Body of pancreas (tissue), 4 donors: ENCODE data around the gene MOGAT3. TPM values are rescaled to one million over a fixed set of nuclear protein-coding genes. Genes with fewer than 3 reads are reported as not detected.

Experiments
- ATAC-seq: fragments of 150-250 bp; one replicate; pipeline ENCODE4 v1.9.1; 2016
- DNase-seq, 4 donors: peaks; one replicate each; pipeline ENCODE4 v3.0.0-alpha.2; 2019
- H3K27ac ChIP-seq, 4 donors: fragments of 200-600 bp; sonication (generic); 1 replicate in 3 of 4; 2 replicates in 1 of 4; pipeline versions ENCODE4 v1.5.1 to v1.6.1; 2016 to 2019; ENCODE audit warnings: mild to moderate bottlenecking in 1 of 4, mixed read lengths in 1 of 4, moderate library complexity in 1 of 4
- H3K27me3 ChIP-seq, 2 donors: fragments of 200-600 bp; sonication (generic); one replicate each; pipeline ENCODE4 v1.6.0; 2016; ENCODE audit warnings: mild to moderate bottlenecking in 1 of 2
- H3K36me3 ChIP-seq, 2 donors: fragments of 200-600 bp; sonication (generic); replicated peaks in 1 of 2; 2 replicates each; pipeline ENCODE4 v1.5.1; 2016; ENCODE audit warnings: low read depth in 2 of 2; ENCODE audit not compliant: insufficient read depth in 1 of 2
- H3K4me1 ChIP-seq: fragments of 200-600 bp; sonication (generic); one replicate; pipeline ENCODE4 v1.6.0; 2016
- H3K4me3 ChIP-seq, 2 donors: fragments of 200-600 bp; sonication (generic); 1 replicate in 1 of 2; 2 replicates in 1 of 2; pipeline ENCODE4 v1.5.1; 2016 to 2019
- H3K9me3 ChIP-seq, 3 donors: fragments of 200-600 bp; sonication (generic); 1 replicate in 2 of 3; 2 replicates in 1 of 3; pipeline ENCODE4 v1.5.1; 2016
- POLR2A ChIP-seq, 3 donors: fragments of 450-650 bp; IDR thresholded peaks; one replicate each; pipeline ENCODE4 v1.6.1; 2016; ENCODE audit warnings: antibody characterized with exemption in 3 of 3, mild to moderate bottlenecking in 2 of 3
- WGBS, 2 donors: methylation state at CpG; one replicate each; pipeline ENCODE4 v1.1.5; 2017; 5-methylcytosine and 5-hydroxymethylcytosine counted together
- intact Hi-C: fragments of 100-400 bp; cut with DNase I; formaldehyde crosslinking; loops from one replicate; pipeline ENCODE4 v1.15.1; 2023
- total RNA-seq, 2 donors: library from RNA; depleted of rRNA; stranded (reverse); fragments of >200 nt; gene quantifications; one replicate each; pipeline ENCODE4 v1.1.0, GENCODE V29; 2016
- TF ChIP-seq, protein P1 (sequence below), 7 experiments: fragments of 450-650 bp in 4 of 7; fragments of 200-600 bp in 3 of 7; sonication (generic) in 3 of 7; IDR thresholded peaks; one replicate each; pipeline ENCODE4 v1.5.1; 2016 to 2019; ENCODE audit warnings: antibody characterized with exemption in 7 of 7

Gene MOGAT3
- total RNA-seq, 2 donors from 2014 or later: not detected

DNA sequence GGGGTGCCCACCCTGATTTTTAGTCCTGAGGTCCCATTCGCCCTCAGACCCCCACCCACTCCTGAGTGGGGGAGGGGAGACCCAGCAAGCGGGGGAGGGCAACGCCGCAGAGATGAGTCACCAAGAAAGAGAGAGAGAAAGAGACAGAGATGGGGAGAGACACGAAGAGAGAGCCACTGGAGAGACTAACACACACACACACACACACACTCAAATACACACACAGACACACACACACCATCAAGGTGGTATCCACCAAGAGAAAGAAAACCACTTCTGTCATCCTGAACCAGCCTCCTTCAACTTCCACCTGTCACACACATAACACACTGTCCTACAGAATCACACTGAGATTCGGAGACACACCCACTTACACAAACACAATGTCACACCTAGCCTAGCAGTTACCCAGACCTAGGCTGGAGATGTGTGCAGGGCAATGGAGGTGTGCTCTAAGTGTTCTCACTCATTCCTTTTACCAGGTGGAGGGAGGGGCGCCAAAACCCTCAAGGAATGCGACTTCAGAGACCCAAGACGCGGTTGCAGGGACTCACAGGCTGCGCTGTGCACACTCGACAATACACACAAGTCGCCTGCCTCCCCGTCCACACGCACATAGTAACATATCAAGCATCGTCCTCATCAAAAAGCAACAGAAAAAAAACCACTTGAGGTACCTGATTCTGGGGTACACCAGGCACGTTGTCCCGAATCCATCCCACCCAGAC, 31.6 kb downstream of the MOGAT3 start:
- Histone ChIP-seq H3K27ac (no peak overlapping the region), H3K27me3 (peaks cover 0 to 66% of the 10 kb centered on the region in 2 donors), H3K4me1 (peaks cover 56% of the 10 kb centered on the region), H3K36me3 (no peaks in the 10 kb centered on the region), H3K4me3 (no peak overlapping the region), H3K9me3 (no peaks in the 10 kb centered on the region)
- intact Hi-C loops: no loop called here
- ATAC-seq (no peak), DNase-seq (no peak)
- no peak for TF ChIP-seq POLR2A (IDR thresholded peaks at IDR 0.05)
- TF ChIP-seq, protein P1, sequence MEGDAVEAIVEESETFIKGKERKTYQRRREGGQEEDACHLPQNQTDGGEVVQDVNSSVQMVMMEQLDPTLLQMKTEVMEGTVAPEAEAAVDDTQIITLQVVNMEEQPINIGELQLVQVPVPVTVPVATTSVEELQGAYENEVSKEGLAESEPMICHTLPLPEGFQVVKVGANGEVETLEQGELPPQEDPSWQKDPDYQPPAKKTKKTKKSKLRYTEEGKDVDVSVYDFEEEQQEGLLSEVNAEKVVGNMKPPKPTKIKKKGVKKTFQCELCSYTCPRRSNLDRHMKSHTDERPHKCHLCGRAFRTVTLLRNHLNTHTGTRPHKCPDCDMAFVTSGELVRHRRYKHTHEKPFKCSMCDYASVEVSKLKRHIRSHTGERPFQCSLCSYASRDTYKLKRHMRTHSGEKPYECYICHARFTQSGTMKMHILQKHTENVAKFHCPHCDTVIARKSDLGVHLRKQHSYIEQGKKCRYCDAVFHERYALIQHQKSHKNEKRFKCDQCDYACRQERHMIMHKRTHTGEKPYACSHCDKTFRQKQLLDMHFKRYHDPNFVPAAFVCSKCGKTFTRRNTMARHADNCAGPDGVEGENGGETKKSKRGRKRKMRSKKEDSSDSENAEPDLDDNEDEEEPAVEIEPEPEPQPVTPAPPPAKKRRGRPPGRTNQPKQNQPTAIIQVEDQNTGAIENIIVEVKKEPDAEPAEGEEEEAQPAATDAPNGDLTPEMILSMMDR (IDR thresholded peaks at IDR 0.05): no peak
- 2 to 4% methylated on average over 10 to 18 of the region's 18 CpGs for WGBS, 2 donors

DNA sequence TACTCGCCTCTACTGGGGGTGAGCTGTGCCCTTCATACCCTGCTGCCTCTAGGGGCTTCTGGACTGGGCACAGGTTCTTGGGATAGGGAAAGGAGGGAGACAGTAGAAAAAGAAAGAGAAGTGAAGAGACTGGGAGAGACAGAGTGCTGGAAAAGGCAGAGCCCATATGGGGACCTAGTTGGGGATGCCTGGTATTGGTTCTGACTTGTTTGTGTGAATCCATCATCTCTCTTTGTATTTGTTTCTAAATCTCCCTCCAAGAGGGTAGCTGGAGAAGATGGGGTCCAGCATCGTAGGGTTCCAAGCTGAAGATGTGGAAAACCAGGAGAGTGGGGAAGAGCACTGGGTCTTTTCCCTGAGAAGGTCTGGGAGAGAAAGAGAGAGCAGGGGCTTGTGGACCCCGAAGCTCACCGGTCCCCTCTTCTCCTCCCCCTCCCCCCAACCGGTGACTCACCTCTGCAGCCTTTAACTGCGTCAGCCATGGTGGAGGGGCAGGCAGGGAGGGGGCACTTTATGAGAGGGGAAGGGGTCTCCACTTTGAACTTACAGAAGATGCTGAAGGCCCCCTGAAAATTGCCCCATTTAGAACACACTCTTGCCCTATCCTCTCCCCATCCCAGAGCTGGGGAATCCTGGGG, 32.3 kb downstream of the MOGAT3 start:
- WGBS, 2 donors: 5 to 7% methylated on average over 6 of the region's 6 CpGs
- Histone ChIP-seq H3K27ac (no peak overlapping the region), H3K4me1 (peaks cover 56% of the 10 kb centered on the region), H3K27me3 (peaks cover 0 to 66% of the 10 kb centered on the region in 2 donors), H3K9me3 (no peaks in the 10 kb centered on the region), H3K36me3 (no peaks in the 10 kb centered on the region), H3K4me3 (no peak overlapping the region)
- intact Hi-C loops: no loop called here
- ATAC-seq: no peak
- TF ChIP-seq, protein P1 (IDR thresholded peaks at IDR 0.05): no peak
- TF ChIP-seq POLR2A (IDR thresholded peaks at IDR 0.05): no peak
- DNase-seq: no peak

DNA sequence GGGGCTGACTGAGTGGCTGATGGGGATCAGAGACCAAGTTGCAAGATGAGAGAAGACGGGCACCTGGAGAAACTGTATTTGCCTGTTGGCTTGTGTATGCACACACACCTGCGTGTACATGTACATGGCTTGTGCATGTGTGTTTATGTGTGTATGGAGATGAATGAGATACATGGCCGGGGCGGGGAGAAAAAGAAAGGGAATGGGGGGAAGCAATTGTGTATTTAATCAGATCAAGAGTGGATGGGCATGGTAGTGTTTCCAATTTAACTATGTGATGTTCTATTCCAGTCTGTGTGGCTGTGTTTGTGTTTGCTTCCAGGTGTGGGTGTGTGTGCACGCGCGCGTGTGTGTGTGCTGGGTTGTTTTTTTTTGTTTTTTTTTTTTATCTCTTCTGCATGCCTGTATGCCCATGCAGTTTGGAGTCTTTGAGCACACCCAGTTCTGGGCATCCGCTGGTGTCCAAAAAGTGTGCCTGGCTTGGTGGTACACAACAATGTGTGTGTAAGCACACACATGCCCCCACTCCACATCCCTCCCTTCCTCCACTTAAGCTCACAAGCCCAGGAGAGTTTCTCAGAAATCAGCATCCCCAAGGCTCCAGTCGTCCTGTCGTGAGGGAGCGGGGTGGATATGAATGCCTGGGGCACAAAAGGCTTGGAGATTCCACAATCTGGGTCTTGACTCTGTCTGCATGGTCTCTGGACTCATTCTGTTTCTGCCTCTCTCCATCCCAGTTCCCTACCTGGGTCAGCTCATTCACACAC, 33.0 kb downstream of the MOGAT3 start:
- ATAC-seq: no peak
- Histone ChIP-seq H3K4me1 (peaks cover 54% of the 10 kb centered on the region), H3K27ac (no peak overlapping the region), H3K9me3 (no peaks in the 10 kb centered on the region), H3K27me3 (peaks cover 0 to 61% of the 10 kb centered on the region in 2 donors), H3K36me3 (no peaks in the 10 kb centered on the region), H3K4me3 (no peak overlapping the region)
- DNase-seq: no peak
- 4% methylated on average over 12 of the region's 12 CpGs for WGBS, 2 donors
- intact Hi-C loops: no loop called here
- TF ChIP-seq, protein P1 (IDR thresholded peaks at IDR 0.05): no peak
- no peak for TF ChIP-seq POLR2A (IDR thresholded peaks at IDR 0.05)

DNA sequence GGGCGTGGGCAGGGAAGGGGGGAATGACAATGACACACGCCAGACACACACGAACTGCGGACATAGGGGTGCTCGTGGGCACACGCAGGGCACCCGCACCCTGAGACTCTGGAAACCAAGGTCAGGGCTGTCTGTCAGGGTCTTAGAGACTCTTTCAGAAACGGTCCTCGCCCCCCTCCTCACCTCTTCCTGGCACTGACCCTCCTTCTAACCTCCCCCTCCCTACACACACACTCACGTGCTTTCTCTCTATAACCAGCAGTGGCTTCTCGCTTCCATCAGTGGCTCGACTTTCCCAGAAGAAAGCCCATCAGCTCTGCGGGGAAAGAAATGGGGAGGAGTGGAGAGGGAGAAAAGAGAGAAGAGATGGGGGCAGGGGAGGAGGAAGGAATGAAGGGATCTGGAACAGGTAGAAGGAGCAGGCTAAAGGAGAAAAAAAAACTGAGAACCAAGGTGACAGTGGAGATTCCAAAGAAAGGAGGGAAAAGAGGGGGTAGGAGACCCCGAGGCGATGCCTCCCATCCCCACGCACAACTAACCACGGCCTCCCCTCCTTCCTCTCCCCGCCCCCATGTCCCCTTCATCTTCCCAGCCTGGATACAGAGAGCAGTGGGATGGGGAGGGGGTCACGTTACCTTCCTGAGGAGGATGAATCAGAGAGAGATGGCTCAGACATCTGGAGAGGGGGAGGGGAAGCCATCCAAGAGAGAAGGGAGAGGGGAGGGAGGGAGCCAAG, 33.8 kb downstream of the MOGAT3 start:
- Histone ChIP-seq H3K4me3 (no peak overlapping the region), H3K36me3 (no peaks in the 10 kb centered on the region), H3K27ac (no peak overlapping the region), H3K4me1 (peaks cover 54% of the 10 kb centered on the region), H3K27me3 (peaks cover 0 to 60% of the 10 kb centered on the region in 2 donors), H3K9me3 (no peaks in the 10 kb centered on the region)
- DNase-seq: no peak
- intact Hi-C loops: no loop called here
- TF ChIP-seq, protein P1 (IDR thresholded peaks at IDR 0.05): no peak
- no peak for TF ChIP-seq POLR2A (IDR thresholded peaks at IDR 0.05)
- no peak for ATAC-seq
- WGBS, 2 donors: 1 to 3% methylated on average over 18 to 19 of the region's 19 CpGs
